ENCODE data around the gene CPS1. TPM values are rescaled to one million over a fixed set of nuclear protein-coding genes. Genes with fewer than 3 reads are reported as not detected.

Gene CPS1
- total RNA-seq, 2 donors from 2014 or later = 0.63 to 0.67 TPM

GRCh38 chr2:210553373-210553772 lies 3.0 kb upstream of the CPS1 start:
- Mint-ChIP-seq H3K27me3 (peaks cover 5% of the 10 kb centered on the region), H3K36me3 (ENCODE audit: low read depth) (no peaks in the 10 kb centered on the region)

GRCh38 chr2:210555555-210555954 lies 844 bp upstream of the CPS1 start:
- DNase-seq (no peak), ATAC-seq (no peak)
- Mint-ChIP-seq H3K4me3 (no peak overlapping the region), H3K27ac (no peak overlapping the region), H3K36me3 (ENCODE audit: low read depth) (no peaks in the 10 kb centered on the region), H3K4me1 (no peaks in the 10 kb centered on the region), H3K27me3 (peaks cover 5% of the 10 kb centered on the region)
- H3K9me3 ChIP-seq (ENCODE audit: control insufficient read depth, low read length, poor library complexity, severe bottlenecking) = no peaks in the 10 kb centered on the region

More at GRCh38 chr2:210553373-210553772, 3.0 kb upstream of the CPS1 start:
- DNase-seq (no peak), ATAC-seq (no peak)
- Mint-ChIP-seq H3K4me1 (no peaks in the 10 kb centered on the region), H3K4me3 (no peak overlapping the region), H3K27ac (no peak overlapping the region)
- H3K9me3 ChIP-seq (ENCODE audit: control insufficient read depth, low read length, poor library complexity, severe bottlenecking) = no peaks in the 10 kb centered on the region

GRCh38 chr2:210557721-210558120 lies 1.3 kb downstream of the CPS1 start:
- Mint-ChIP-seq H3K27me3 (no peaks in the 10 kb centered on the region), H3K36me3 (ENCODE audit: low read depth) (no peaks in the 10 kb centered on the region), H3K4me1 (no peaks in the 10 kb centered on the region), H3K4me3 (no peak overlapping the region), H3K27ac (no peak overlapping the region)
- DNase-seq (no peak), ATAC-seq (no peak)
- no peaks in the 10 kb centered on the region for H3K9me3 ChIP-seq (ENCODE audit: control insufficient read depth, low read length, poor library complexity, severe bottlenecking)

- Mint-ChIP-seq H3K4me1 (no peaks in the 10 kb centered on the region), H3K27ac (no peak overlapping the region), H3K27me3 (no peaks in the 10 kb centered on the region)
These were observed 2.3 kb downstream of the CPS1 start for GRCh38 chr2:210558708-210559107.

GRCh38 chr2:210559182-210559581 lies 2.8 kb downstream of the CPS1 start:
- H3K4me3 Mint-ChIP-seq = no peak overlapping the region
- DNase-seq = no peak
- no peaks in the 10 kb centered on the region for H3K36me3 Mint-ChIP-seq (ENCODE audit: low read depth)
- H3K9me3 ChIP-seq (ENCODE audit: control insufficient read depth, low read length, poor library complexity, severe bottlenecking) = no peaks in the 10 kb centered on the region
- H3K27me3 Mint-ChIP-seq = no peaks in the 10 kb centered on the region
- ATAC-seq = no peak
- H3K27ac Mint-ChIP-seq = no peak overlapping the region
- H3K4me1 Mint-ChIP-seq = no peaks in the 10 kb centered on the region

More at GRCh38 chr2:210558708-210559107, 2.3 kb downstream of the CPS1 start:
- no peaks in the 10 kb centered on the region for H3K9me3 ChIP-seq (ENCODE audit: control insufficient read depth, low read length, poor library complexity, severe bottlenecking)
- ATAC-seq (no peak), DNase-seq (no peak)
- Mint-ChIP-seq H3K4me3 (no peak overlapping the region), H3K36me3 (ENCODE audit: low read depth) (no peaks in the 10 kb centered on the region)

- no peak for ATAC-seq
- H3K36me3 Mint-ChIP-seq (ENCODE audit: low read depth) = no peaks in the 10 kb centered on the region
These were observed 5.1 kb downstream of the CPS1 start for GRCh38 chr2:210561475-210561874.

GRCh38 chr2:210562091-210562490 lies 5.7 kb downstream of the CPS1 start:
- no peak for ATAC-seq
- H3K27me3 Mint-ChIP-seq = no peaks in the 10 kb centered on the region
- no peaks in the 10 kb centered on the region for H3K36me3 Mint-ChIP-seq (ENCODE audit: low read depth)
- no peaks in the 10 kb centered on the region for H3K4me1 Mint-ChIP-seq
- H3K27ac Mint-ChIP-seq = no peak overlapping the region
- H3K9me3 ChIP-seq (ENCODE audit: control insufficient read depth, low read length, poor library complexity, severe bottlenecking) = no peaks in the 10 kb centered on the region
- no peak overlapping the region for H3K4me3 Mint-ChIP-seq
- DNase-seq = no peak

More at GRCh38 chr2:210561475-210561874, 5.1 kb downstream of the CPS1 start:
- H3K27ac Mint-ChIP-seq = no peak overlapping the region
- no peaks in the 10 kb centered on the region for H3K27me3 Mint-ChIP-seq
- no peak for DNase-seq
- no peaks in the 10 kb centered on the region for H3K4me1 Mint-ChIP-seq
- H3K9me3 ChIP-seq (ENCODE audit: control insufficient read depth, low read length, poor library complexity, severe bottlenecking) = no peaks in the 10 kb centered on the region
- H3K4me3 Mint-ChIP-seq = no peak overlapping the region

- H3K9me3 ChIP-seq (ENCODE audit: control insufficient read depth, low read length, poor library complexity, severe bottlenecking) = no peaks in the 10 kb centered on the region
- H3K27me3 Mint-ChIP-seq = peaks cover under 1% of the 10 kb centered on the region
- no peaks in the 10 kb centered on the region for H3K36me3 Mint-ChIP-seq (ENCODE audit: low read depth)
- no peak for ATAC-seq
- DNase-seq = no peak
- no peak overlapping the region for H3K4me3 Mint-ChIP-seq
- H3K4me1 Mint-ChIP-seq = no peaks in the 10 kb centered on the region
- H3K27ac Mint-ChIP-seq = no peak overlapping the region
These were observed 6.2 kb downstream of the CPS1 start for GRCh38 chr2:210562502-210563080.

GRCh38 chr2:210567279-210567678 lies 10.9 kb downstream of the CPS1 start:
- H3K4me1 Mint-ChIP-seq = no peaks in the 10 kb centered on the region
- H3K36me3 Mint-ChIP-seq (ENCODE audit: low read depth) = peaks cover 2% of the 10 kb centered on the region
- H3K4me3 Mint-ChIP-seq = no peak overlapping the region
- H3K27me3 Mint-ChIP-seq = peaks cover 22% of the 10 kb centered on the region
- H3K9me3 ChIP-seq (ENCODE audit: control insufficient read depth, low read length, poor library complexity, severe bottlenecking) = no peaks in the 10 kb centered on the region
- no peak for ATAC-seq
- no peak for DNase-seq
- H3K27ac Mint-ChIP-seq = no peak overlapping the region

- Mint-ChIP-seq H3K4me1 (no peaks in the 10 kb centered on the region), H3K27me3 (peaks cover 25% of the 10 kb centered on the region), H3K36me3 (ENCODE audit: low read depth) (peaks cover 2% of the 10 kb centered on the region), H3K4me3 (no peak overlapping the region), H3K27ac (no peak overlapping the region)
- H3K9me3 ChIP-seq (ENCODE audit: control insufficient read depth, low read length, poor library complexity, severe bottlenecking) = no peaks in the 10 kb centered on the region
- DNase-seq = no peak
- no peak for ATAC-seq
These were observed 11.7 kb downstream of the CPS1 start for GRCh38 chr2:210568108-210568507.

GRCh38 chr2:210577263-210578071 lies 21.1 kb downstream of the CPS1 start:
- peaks cover 2% of the 10 kb centered on the region for H3K4me1 Mint-ChIP-seq

GRCh38 chr2:210584834-210585233 lies 28.4 kb downstream of the CPS1 start:
- no peaks in the 10 kb centered on the region for H3K36me3 Mint-ChIP-seq (ENCODE audit: low read depth)
- H3K27ac Mint-ChIP-seq = no peak overlapping the region
- no peak for DNase-seq
- no peaks in the 10 kb centered on the region for H3K9me3 ChIP-seq (ENCODE audit: control insufficient read depth, low read length, poor library complexity, severe bottlenecking)
- H3K4me1 Mint-ChIP-seq = no peaks in the 10 kb centered on the region
- no peak overlapping the region for H3K4me3 Mint-ChIP-seq
- no peaks in the 10 kb centered on the region for H3K27me3 Mint-ChIP-seq
- ATAC-seq = no peak

More at GRCh38 chr2:210577263-210578071, 21.1 kb downstream of the CPS1 start:
- H3K27me3 Mint-ChIP-seq = peaks cover 16% of the 10 kb centered on the region
- ATAC-seq = peak; percentile 64
- H3K27ac Mint-ChIP-seq = no peak overlapping the region
- H3K36me3 Mint-ChIP-seq (ENCODE audit: low read depth) = no peaks in the 10 kb centered on the region
- no peak overlapping the region for H3K4me3 Mint-ChIP-seq
- H3K9me3 ChIP-seq (ENCODE audit: control insufficient read depth, low read length, poor library complexity, severe bottlenecking) = no peaks in the 10 kb centered on the region
- DNase-seq = no peak

- H3K27me3 Mint-ChIP-seq = no peaks in the 10 kb centered on the region
- H3K36me3 Mint-ChIP-seq (ENCODE audit: low read depth) = no peaks in the 10 kb centered on the region
- ATAC-seq = no peak
- no peaks in the 10 kb centered on the region for H3K4me1 Mint-ChIP-seq
- no peak overlapping the region for H3K4me3 Mint-ChIP-seq
- no peak for DNase-seq
- H3K27ac Mint-ChIP-seq = no peak overlapping the region
- no peaks in the 10 kb centered on the region for H3K9me3 ChIP-seq (ENCODE audit: control insufficient read depth, low read length, poor library complexity, severe bottlenecking)
These were observed 30.0 kb downstream of the CPS1 start for GRCh38 chr2:210586381-210586780.

GRCh38 chr2:210591663-210592062 lies 35.3 kb downstream of the CPS1 start:
- ATAC-seq = no peak
- no peak overlapping the region for H3K27ac Mint-ChIP-seq
- no peaks in the 10 kb centered on the region for H3K36me3 Mint-ChIP-seq (ENCODE audit: low read depth)
- no peak for DNase-seq
- H3K4me1 Mint-ChIP-seq = no peaks in the 10 kb centered on the region
- no peak overlapping the region for H3K4me3 Mint-ChIP-seq
- no peaks in the 10 kb centered on the region for H3K9me3 ChIP-seq (ENCODE audit: control insufficient read depth, low read length, poor library complexity, severe bottlenecking)
- no peaks in the 10 kb centered on the region for H3K27me3 Mint-ChIP-seq
